Neural cell (in vitro differentiated cells): Measurements from ENCODE around the gene LCN9.

Experiments
- EP300 ChIP-seq: fragments of 450-650 bp; conservative IDR thresholded peaks from 2 replicates; pipeline ENCODE4 v1.6.1; 2014; ENCODE audit warnings: antibody characterized with exemption, mild to moderate bottlenecking, moderate library complexity; ENCODE audit not compliant: poor library complexity, severe bottlenecking
- EZH2 ChIP-seq: fragments of 200-600, 300-800 bp; shearing (Covaris generic), sonication (generic); IDR thresholded peaks from 2 replicates; pipeline ENCODE4 v1.6.1; 2014; ENCODE audit warnings: antibody characterized with exemption, low read length, borderline replicate concordance, mild to moderate bottlenecking; ENCODE audit not compliant: insufficient read depth, poor library complexity, severe bottlenecking
- MXI1 ChIP-seq: fragments of 450-650 bp; conservative IDR thresholded peaks from 2 replicates; pipeline ENCODE4 v1.6.1; 2014; ENCODE audit warnings: antibody characterized with exemption, mild to moderate bottlenecking; ENCODE audit not compliant: poor library complexity, severe bottlenecking
- POLR2AphosphoS5 ChIP-seq: IDR thresholded peaks from 2 replicates; pipeline ENCODE4 v1.6.1; 2012
- RAD21 ChIP-seq: fragments of 450-650 bp; conservative IDR thresholded peaks from 2 replicates; pipeline ENCODE4 v1.6.1; 2014; ENCODE audit warnings: antibody characterized with exemption, mild to moderate bottlenecking, moderate library complexity
- TAF1 ChIP-seq: IDR thresholded peaks from 2 replicates; pipeline ENCODE4 v1.6.1; 2012; ENCODE audit warnings: low read depth
- TF ChIP-seq, protein P1 (sequence below): IDR thresholded peaks from 2 replicates; pipeline ENCODE4 v1.6.1; 2012; ENCODE audit warnings: borderline replicate concordance
- TF ChIP-seq, protein P2 (sequence below): fragments of 450-650 bp; IDR thresholded peaks from 2 replicates; pipeline ENCODE4 v1.5.1; 2014; ENCODE audit warnings: antibody characterized with exemption, mild to moderate bottlenecking, moderate library complexity; ENCODE audit not compliant: poor library complexity, severe bottlenecking

DNA sequence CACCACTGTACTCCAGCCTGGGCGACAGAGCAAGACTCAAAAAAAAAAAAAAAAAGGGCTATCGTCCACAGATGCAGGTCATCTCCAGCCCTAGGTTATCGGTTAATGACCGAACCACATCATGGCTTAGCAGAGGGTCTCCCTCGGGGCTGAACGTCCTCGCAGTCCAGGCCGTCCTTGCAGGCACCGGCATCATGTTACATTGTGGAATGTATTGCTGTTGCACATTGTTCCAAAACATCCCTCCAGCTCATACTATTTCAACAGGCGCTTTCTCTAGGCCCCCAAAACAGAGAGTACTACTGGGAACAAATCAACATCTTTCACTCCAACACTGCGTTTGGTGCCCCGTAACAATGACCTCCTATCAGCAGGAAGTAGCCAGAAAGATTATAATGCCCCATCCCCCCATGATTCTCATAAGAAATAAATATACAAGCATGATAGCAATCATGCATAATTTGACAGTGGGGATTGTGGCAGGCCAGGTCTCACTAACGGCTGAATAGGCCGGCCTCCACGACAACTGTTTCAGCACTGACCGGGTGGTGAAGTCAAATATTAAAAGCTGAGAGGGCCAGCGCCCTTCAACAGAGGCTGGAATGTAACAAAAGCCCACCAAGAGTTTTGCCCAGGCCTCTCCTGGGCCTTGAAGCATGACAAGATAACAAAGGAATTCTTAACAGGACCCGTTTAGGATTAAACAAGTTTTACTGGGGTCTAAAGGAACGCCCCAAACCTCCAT is 1.1 kb upstream of the LCN9 start:
- no peak for TF ChIP-seq TAF1
- TF ChIP-seq EZH2: no peak
- TF ChIP-seq, protein P1, sequence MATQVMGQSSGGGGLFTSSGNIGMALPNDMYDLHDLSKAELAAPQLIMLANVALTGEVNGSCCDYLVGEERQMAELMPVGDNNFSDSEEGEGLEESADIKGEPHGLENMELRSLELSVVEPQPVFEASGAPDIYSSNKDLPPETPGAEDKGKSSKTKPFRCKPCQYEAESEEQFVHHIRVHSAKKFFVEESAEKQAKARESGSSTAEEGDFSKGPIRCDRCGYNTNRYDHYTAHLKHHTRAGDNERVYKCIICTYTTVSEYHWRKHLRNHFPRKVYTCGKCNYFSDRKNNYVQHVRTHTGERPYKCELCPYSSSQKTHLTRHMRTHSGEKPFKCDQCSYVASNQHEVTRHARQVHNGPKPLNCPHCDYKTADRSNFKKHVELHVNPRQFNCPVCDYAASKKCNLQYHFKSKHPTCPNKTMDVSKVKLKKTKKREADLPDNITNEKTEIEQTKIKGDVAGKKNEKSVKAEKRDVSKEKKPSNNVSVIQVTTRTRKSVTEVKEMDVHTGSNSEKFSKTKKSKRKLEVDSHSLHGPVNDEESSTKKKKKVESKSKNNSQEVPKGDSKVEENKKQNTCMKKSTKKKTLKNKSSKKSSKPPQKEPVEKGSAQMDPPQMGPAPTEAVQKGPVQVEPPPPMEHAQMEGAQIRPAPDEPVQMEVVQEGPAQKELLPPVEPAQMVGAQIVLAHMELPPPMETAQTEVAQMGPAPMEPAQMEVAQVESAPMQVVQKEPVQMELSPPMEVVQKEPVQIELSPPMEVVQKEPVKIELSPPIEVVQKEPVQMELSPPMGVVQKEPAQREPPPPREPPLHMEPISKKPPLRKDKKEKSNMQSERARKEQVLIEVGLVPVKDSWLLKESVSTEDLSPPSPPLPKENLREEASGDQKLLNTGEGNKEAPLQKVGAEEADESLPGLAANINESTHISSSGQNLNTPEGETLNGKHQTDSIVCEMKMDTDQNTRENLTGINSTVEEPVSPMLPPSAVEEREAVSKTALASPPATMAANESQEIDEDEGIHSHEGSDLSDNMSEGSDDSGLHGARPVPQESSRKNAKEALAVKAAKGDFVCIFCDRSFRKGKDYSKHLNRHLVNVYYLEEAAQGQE: no peak
- TF ChIP-seq, protein P2, sequence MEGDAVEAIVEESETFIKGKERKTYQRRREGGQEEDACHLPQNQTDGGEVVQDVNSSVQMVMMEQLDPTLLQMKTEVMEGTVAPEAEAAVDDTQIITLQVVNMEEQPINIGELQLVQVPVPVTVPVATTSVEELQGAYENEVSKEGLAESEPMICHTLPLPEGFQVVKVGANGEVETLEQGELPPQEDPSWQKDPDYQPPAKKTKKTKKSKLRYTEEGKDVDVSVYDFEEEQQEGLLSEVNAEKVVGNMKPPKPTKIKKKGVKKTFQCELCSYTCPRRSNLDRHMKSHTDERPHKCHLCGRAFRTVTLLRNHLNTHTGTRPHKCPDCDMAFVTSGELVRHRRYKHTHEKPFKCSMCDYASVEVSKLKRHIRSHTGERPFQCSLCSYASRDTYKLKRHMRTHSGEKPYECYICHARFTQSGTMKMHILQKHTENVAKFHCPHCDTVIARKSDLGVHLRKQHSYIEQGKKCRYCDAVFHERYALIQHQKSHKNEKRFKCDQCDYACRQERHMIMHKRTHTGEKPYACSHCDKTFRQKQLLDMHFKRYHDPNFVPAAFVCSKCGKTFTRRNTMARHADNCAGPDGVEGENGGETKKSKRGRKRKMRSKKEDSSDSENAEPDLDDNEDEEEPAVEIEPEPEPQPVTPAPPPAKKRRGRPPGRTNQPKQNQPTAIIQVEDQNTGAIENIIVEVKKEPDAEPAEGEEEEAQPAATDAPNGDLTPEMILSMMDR: no peak
- TF ChIP-seq POLR2AphosphoS5: no peak
- no peak for TF ChIP-seq EP300
- TF ChIP-seq RAD21: no peak
- TF ChIP-seq MXI1: no peak
